ENCODE results near the gene ACOT8. TPM values are rescaled to one million over a fixed set of nuclear protein-coding genes. Genes with fewer than 3 reads are reported as not detected.
"Not testable (repeated sequence)": the region's sequence is repeated elsewhere in the genome, so short reads cannot be mapped to it uniquely, and the experiment has no call there.

The ACOT8 gene
- polyA plus RNA-seq, 1 experiment, result 27.0 TPM

DNA sequence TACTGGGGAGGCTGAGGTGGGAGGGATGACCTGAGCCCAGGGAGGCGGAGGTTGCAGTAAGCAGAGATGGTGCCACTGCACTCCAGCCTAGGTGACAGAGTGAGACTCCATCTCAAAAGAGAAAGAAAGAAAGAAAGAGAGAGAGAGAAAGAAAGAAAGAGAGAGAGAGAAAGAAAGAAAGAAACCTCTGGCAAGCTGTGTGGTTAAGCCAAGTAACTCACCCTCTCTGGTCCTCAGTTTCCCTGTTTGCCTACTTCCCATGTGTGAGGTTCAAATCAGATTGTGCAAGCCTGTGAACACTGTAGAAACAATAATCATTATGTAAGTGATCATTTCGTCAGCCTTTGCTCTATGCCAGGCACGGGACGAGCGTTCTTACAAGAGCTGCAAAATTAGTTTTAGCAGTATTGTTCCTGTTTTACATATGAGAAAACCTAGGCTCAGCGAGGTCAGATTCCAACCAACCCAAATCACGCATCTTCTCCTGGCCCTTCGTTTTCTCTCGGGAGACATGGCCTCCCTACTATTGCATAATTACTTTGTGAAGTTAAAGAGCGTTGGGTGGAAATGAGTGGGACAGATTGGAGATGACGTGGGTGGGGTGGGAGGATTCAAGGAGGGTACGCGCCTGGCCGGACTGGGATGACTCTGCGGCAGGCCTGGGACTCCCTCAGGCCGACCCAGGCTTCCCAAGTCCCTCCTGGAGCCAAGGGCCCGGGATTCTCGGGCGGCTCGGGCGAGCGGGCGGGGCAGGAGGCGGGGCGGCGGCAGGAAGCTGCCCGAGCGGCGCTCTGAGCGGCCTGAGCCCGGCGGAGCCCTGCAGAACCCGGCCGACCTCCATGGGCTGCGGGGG lies 23.9 kb downstream of the ACOT8 start, which contains the start of gene SNX21:
SNX21 (plus strand) TSS at position 770 of the 853 bp plus-strand sequence. CDS start 121 bp downstream, outside the sequence.
- H3K27ac ChIP-seq (ENCODE audit: low read depth, low read length), result peak within 1 kb of the TSS; percentile 88
- no peaks in the 10 kb centered on the region; the same call in 1 of the 2 replicates for H3K9me3 ChIP-seq (ENCODE audit: control insufficient read depth, insufficient read depth, low read length)
- no peaks in the 10 kb centered on the region for H3K27me3 ChIP-seq (ENCODE audit: control insufficient read depth, insufficient read depth, low read length)
- DNase-seq (ENCODE audit: low read depth, low spot score), result peak; percentile 83
- TF ChIP-seq, protein P1, sequence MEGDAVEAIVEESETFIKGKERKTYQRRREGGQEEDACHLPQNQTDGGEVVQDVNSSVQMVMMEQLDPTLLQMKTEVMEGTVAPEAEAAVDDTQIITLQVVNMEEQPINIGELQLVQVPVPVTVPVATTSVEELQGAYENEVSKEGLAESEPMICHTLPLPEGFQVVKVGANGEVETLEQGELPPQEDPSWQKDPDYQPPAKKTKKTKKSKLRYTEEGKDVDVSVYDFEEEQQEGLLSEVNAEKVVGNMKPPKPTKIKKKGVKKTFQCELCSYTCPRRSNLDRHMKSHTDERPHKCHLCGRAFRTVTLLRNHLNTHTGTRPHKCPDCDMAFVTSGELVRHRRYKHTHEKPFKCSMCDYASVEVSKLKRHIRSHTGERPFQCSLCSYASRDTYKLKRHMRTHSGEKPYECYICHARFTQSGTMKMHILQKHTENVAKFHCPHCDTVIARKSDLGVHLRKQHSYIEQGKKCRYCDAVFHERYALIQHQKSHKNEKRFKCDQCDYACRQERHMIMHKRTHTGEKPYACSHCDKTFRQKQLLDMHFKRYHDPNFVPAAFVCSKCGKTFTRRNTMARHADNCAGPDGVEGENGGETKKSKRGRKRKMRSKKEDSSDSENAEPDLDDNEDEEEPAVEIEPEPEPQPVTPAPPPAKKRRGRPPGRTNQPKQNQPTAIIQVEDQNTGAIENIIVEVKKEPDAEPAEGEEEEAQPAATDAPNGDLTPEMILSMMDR (IDR thresholded peaks at IDR 0.05; ENCODE audit: low read depth, low read length), result no peak
- ChIA-PET POLR2A (interaction anchor here (0.9 to 1.5 kb wide), 6 partner anchors 11 to 102 kb away, joined by 3 to 6 read pairs (median 4); no protein-coding TSS in a partner anchor), CTCF (interaction anchor here (0.9 to 3.2 kb wide), 4 partner anchors 9 to 136 kb away, joined by 3 to 14 read pairs (median 3); no protein-coding TSS in a partner anchor)
- H3K4me3 ChIP-seq (ENCODE audit: low read depth, low read length), result peak within 1 kb of the TSS; percentile 83

DNA sequence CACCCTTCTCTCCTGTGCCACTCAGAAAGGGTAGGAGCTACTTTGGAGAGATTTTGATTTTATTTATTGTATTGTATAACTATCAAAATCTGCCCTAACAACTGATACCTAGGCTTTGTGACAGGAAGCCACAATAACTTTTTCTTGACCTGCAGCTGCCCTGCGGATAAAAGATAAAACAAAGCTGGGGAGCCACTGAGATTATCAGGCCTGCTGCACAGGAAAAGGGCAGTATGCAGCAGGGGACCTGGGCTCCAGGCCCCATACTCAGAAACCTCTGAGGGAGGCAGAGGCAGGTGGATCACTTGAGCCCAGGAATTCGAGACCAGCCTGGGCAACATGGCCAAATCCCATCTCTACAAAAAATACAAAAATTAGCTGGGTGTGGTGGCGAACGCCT lies 24.6 kb downstream of the ACOT8 start:
- CTCF ChIA-PET, result interaction anchor here (0.9 to 3.2 kb wide), 3 partner anchors 9 to 137 kb away, joined by 3 to 14 read pairs (median 3); no protein-coding TSS in a partner anchor
- TF ChIP-seq, protein P1 (IDR thresholded peaks at IDR 0.05; ENCODE audit: low read depth, low read length), result no peak
- POLR2A ChIA-PET, result interaction anchor here (1.5 kb wide), 1 partner anchor 53 kb away, joined by 3 read pairs; no protein-coding TSS in a partner anchor
- Histone ChIP-seq H3K27ac (ENCODE audit: low read depth, low read length) (no peak overlapping the region), H3K9me3 (ENCODE audit: control insufficient read depth, insufficient read depth, low read length) (no peaks in the 10 kb centered on the region; the same call in 1 of the 2 replicates), H3K4me3 (ENCODE audit: low read depth, low read length) (no peak overlapping the region), H3K27me3 (ENCODE audit: control insufficient read depth, insufficient read depth, low read length) (no peaks in the 10 kb centered on the region)
- DNase-seq (ENCODE audit: low read depth, low spot score), result no peak

DNA sequence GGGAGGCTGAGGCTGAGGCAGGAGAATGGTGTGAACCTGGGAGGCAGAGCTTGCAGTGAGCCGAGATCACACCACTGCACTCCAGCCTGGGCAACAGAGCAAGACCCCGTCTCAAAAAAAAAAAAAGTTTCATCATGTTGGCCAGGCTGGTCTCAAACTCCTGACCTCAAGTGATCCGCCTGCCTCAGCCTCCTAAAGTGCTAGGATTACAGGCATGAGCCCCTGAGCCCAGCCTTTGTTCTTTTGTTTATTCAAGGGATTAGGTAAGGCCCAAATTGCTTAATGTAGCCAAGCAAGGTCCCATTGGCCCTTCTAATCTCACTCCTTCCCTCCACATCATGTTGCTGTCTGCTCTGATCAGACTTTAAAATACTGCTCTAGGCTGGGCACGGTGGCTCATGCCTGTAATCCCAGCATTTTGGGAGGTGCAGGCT lies 27.5 kb downstream of the ACOT8 start:
- DNase-seq (ENCODE audit: low read depth, low spot score); POLR2A ChIA-PET; H3K27ac ChIP-seq (ENCODE audit: low read depth, low read length); H3K9me3 ChIP-seq (ENCODE audit: control insufficient read depth, insufficient read depth, low read length); H3K4me3 ChIP-seq (ENCODE audit: low read depth, low read length); H3K27me3 ChIP-seq (ENCODE audit: control insufficient read depth, insufficient read depth, low read length): not testable (repeated sequence)
- CTCF ChIA-PET, result interaction anchor here (1.8 kb wide), 1 partner anchor 140 kb away, joined by 10 read pairs; no protein-coding TSS in a partner anchor

GRCh38 chr20:45828589-45828988 lies 28.6 kb downstream of the ACOT8 start:
- POLR2A ChIA-PET, result no interaction called here
- Histone ChIP-seq H3K4me3 (ENCODE audit: low read depth, low read length) (no peak overlapping the region), H3K9me3 (ENCODE audit: control insufficient read depth, insufficient read depth, low read length) (no peaks in the 10 kb centered on the region; the same call in 1 of the 2 replicates), H3K27me3 (ENCODE audit: control insufficient read depth, insufficient read depth, low read length) (peaks cover 5% of the 10 kb centered on the region), H3K27ac (ENCODE audit: low read depth, low read length) (no peak overlapping the region)
- no peak for DNase-seq (ENCODE audit: low read depth, low spot score)
- TF ChIP-seq, protein P1 (IDR thresholded peaks at IDR 0.05; ENCODE audit: low read depth, low read length), result no peak
- CTCF ChIA-PET, result interaction anchor here (1.7 kb wide), 1 partner anchor 57 kb away, joined by 4 read pairs; no protein-coding TSS in a partner anchor

GRCh38 chr20:45827712-45828111 lies 29.5 kb downstream of the ACOT8 start:
- H3K9me3 ChIP-seq (ENCODE audit: control insufficient read depth, insufficient read depth, low read length), result no peaks in the 10 kb centered on the region; the same call in 1 of the 2 replicates
- TF ChIP-seq, protein P1 (IDR thresholded peaks at IDR 0.05; ENCODE audit: low read depth, low read length), result no peak
- no peak for DNase-seq (ENCODE audit: low read depth, low spot score)
- H3K27me3 ChIP-seq (ENCODE audit: control insufficient read depth, insufficient read depth, low read length), result peaks cover 12% of the 10 kb centered on the region
- H3K27ac ChIP-seq (ENCODE audit: low read depth, low read length), result no peak overlapping the region
- ChIA-PET POLR2A (no interaction called here), CTCF (interaction anchor here (1.7 kb wide), 1 partner anchor 57 kb away, joined by 4 read pairs; no protein-coding TSS in a partner anchor)
- H3K4me3 ChIP-seq (ENCODE audit: low read depth, low read length), result no peak overlapping the region

All from AG04450 (cell line).